Mucosa of gallbladder (tissue), 1 donor: ENCODE measurements around the gene RPUSD1. TPM values are rescaled to one million over a fixed set of nuclear protein-coding genes. Genes with fewer than 3 reads are reported as not detected.
"Not testable (repeated sequence)": the region's sequence is repeated elsewhere in the genome, so short reads cannot be mapped to it uniquely, and the experiment has no call there.

Experiments used
- DNase-seq: peaks from one replicate; pipeline ENCODE4 v3.0.0-alpha.2; 2020; ENCODE audit warnings: low spot score
- total RNA-seq: library from RNA; stranded (reverse); gene quantifications from one replicate; pipeline ENCODE4 v1.2.1, GENCODE V29; 2021
- donor health status: DM: no; HTN: no; CAD: no.

The RPUSD1 gene
- total RNA-seq, 1 donor from 2014 or later, result 18.5 TPM

- no peak for DNase-seq
These were observed 22.0 kb downstream of the RPUSD1 start for GRCh38 chr16:766008-766819.

GRCh38 chr16:765488-765865 lies 22.7 kb downstream of the RPUSD1 start:
- DNase-seq, result no peak

- DNase-seq, result no peak
These were observed 23.2 kb downstream of the RPUSD1 start for GRCh38 chr16:764848-765487.

DNA sequence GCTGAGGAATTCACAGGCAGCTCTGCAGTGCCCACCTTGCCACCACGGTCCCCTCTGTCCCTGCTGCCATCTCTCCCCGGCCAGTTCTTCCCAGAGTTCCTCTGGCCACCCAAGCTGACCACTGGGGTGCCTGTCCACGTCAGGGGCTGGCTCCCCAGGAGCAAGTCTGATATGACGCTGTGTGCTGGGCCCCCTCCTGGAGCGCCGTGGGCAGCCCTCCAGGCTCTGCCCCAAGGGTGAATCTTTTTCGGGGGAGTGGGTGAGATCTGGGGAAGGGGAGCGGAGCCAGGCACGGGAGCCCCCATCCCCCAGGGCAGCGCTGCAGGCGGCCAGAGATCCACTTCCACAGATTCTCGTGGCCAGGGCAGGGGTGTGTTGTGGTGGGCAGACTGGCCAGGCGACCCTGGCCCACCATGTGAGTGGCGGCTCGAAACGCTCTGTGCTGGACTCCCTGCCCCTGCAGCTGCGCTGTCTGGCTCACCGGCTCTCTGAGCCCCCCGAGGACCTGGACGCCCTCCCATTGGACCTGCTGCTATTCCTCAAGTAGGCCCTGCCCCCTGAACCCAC lies 23.9 kb downstream of the RPUSD1 start:
- DNase-seq, result no peak

- no peak for DNase-seq
These were observed 24.6 kb downstream of the RPUSD1 start for GRCh38 chr16:763369-764183.

- DNase-seq, result no peak
These were observed 25.4 kb downstream of the RPUSD1 start for GRCh38 chr16:762595-763268.

- no peak for DNase-seq
These were observed 26.3 kb downstream of the RPUSD1 start for GRCh38 chr16:761625-762513.

DNA sequence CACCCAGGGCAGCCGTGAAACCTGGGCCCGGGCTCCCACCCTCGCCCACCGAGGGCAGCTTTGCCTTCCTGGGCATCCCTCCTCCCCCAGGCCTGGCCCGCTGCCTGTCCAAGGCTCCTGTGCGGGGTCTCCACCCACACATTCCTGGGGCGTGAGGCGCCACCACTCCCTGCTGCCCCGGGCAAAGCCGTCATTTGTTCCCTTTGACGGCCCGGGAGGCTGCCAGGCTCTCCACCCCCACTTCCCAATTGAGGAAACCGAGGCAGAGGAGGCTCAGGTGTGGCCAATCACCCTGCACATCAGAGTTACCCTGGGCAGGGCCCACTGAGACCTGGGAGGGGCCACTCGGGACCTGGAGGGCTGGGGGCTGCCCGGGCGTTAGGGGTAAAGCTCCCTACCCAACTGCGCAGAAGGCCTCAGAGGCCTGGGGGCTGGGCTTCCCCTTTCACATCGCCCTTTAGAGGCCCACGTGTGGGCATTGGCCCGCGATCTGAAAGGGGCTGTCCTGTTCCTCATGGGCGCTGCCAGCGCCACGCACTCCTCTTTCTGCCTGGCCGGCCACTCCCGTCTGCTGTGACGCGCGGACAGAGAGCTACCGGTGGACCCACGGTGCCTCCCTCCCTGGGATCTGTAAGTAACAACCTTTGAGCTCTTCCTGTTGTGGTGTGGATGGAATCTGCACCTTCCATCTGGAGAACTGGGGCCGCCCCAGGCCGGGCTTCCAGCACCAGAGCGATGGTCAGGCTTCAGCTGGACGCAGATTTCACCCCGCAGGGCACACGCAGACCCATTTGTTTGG lies 27.4 kb downstream of the RPUSD1 start, which contains the start of gene MSLN:
TSS of gene MSLN (plus strand) at position 190 of the 799 bp plus-strand sequence. CDS start 1,947 bp downstream, outside the sequence.
- peak; percentile 40 for DNase-seq

- no peak for DNase-seq
These were observed 28.1 kb downstream of the RPUSD1 start for GRCh38 chr16:760065-760464.

- no peak for DNase-seq
These were observed 28.9 kb downstream of the RPUSD1 start for GRCh38 chr16:759110-759910.

GRCh38 chr16:756428-756827 lies 31.8 kb downstream of the RPUSD1 start:
- DNase-seq, result no peak

GRCh38 chr16:754656-755055 lies 33.5 kb downstream of the RPUSD1 start:
- DNase-seq, result no peak

- not testable (repeated sequence) for DNase-seq
These were observed 34.0 kb downstream of the RPUSD1 start for GRCh38 chr16:754121-754607.

- DNase-seq, result no peak
These were observed 36.2 kb downstream of the RPUSD1 start for GRCh38 chr16:752007-752312.

DNA sequence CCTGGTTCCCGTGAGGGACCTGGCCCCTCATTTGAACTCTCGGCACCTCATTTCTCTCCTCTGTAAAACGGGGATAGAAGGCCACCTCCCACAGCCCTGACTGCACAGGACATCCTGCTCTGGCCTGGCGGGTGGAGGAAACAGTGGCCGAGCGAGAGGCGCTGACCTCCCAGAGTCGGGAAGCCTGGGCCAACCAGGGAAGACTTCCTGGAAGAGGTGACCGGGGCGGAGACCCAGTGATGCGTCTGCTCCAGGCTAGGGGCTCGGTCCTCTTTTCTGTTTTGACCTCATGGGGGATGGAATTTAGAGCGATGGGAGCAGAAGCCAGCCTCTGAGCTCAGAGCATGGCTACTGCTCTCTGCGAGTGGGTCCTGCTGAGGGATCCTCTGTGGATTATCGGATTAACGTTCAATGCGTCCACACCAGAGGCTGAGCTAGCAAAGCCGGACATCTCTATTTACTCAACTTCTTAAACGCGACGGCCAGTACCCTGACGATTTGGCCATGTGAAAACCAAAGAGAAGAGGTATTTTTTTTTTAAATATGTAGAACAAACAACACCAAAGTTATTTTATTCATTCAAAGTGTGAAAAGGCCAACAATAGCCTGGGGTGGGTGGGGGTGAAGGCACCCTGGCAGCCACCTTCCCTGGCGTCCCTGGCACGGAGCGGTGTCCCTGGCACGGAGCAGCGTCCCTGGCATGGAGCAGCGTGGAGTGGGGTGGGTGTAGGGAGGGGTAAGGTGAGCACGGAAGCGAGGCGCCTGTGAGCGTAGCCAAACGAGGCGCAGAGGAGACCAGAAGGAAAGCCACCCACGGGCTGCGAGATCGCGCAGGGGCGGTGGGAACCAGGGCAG lies 36.8 kb downstream of the RPUSD1 start:
- DNase-seq, result no peak

GRCh38 chr16:750485-750884 lies 37.7 kb downstream of the RPUSD1 start:
- DNase-seq, result no peak

DNA sequence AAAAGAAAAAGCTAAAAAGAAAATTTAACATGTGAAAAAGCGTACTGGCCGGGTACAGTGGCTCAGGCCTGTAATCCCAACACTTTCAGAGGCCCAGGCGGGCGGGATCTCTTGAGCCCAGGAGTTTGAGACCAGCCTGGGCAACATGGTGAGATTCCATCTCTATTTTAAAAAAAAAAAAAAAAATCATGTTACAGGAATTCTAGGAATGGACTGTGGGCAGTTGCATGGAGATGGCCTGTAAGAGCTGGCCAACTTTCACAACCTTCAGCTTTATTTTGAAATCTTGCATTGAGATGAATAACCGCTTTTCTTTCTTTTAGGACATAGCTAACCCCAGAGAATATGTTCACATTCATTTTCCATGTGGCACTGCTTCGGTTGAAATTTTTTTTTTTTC lies 39.2 kb downstream of the RPUSD1 start:
- no peak for DNase-seq
